ENCODE data around the gene KRTCAP2.

DNA sequence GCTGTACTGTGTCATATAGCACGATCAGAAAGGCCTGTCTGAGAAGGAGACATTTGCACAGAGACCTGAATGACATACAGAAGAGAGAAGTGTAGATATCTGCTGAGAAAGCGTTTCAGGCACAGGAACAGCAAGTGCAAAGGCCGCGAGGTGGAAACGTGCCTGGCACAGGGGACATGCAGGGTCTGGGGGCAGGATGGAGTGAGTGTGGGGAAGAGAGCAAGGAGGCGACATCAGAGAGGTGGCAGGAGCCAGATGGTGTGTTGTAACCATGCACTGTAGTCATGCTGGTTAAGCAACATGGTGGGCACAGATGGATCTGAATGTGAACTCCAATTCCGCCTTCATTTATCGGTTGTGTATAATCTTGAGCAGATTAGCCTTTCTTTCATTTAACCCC lies 13.0 kb downstream of the KRTCAP2 start:
- TF ChIP-seq, protein P1, sequence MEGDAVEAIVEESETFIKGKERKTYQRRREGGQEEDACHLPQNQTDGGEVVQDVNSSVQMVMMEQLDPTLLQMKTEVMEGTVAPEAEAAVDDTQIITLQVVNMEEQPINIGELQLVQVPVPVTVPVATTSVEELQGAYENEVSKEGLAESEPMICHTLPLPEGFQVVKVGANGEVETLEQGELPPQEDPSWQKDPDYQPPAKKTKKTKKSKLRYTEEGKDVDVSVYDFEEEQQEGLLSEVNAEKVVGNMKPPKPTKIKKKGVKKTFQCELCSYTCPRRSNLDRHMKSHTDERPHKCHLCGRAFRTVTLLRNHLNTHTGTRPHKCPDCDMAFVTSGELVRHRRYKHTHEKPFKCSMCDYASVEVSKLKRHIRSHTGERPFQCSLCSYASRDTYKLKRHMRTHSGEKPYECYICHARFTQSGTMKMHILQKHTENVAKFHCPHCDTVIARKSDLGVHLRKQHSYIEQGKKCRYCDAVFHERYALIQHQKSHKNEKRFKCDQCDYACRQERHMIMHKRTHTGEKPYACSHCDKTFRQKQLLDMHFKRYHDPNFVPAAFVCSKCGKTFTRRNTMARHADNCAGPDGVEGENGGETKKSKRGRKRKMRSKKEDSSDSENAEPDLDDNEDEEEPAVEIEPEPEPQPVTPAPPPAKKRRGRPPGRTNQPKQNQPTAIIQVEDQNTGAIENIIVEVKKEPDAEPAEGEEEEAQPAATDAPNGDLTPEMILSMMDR (IDR thresholded peaks at IDR 0.05; ENCODE audit: poor library complexity) = no peak
- TF ChIP-seq EZH2 (IDR thresholded peaks at IDR 0.05; ENCODE audit: borderline replicate concordance) = no peak
- TF ChIP-seq EZH2phosphoT487 (IDR thresholded peaks at IDR 0.05; ENCODE audit: low read depth, severe bottlenecking, unreplicated experiment) = no peak

Measured in hepatocyte (in vitro differentiated cells).